K562 (cell line): ENCODE data around the gene YPEL4. TPM values are rescaled to one million over a fixed set of nuclear protein-coding genes. Genes with fewer than 3 reads are reported as not detected.
A peak's percentile ranks its signal among the peaks of the same experiment; 100 is the strongest.

Experiments used
- BRD9 ChIP-seq: fragments of 450-650 bp; IDR thresholded peaks from 2 replicates; pipeline ENCODE4 v1.6.1; 2018; ENCODE audit warnings: low read depth; ENCODE audit not compliant: partially characterized antibody
- CREM ChIP-seq: IDR thresholded peaks from 2 replicates; pipeline ENCODE4 v1.6.1; 2014; ENCODE audit warnings: antibody characterized with exemption, low read depth
- EZH2 ChIP-seq: IDR thresholded peaks from 2 replicates; pipeline ENCODE4 v1.6.1; 2012; ENCODE audit warnings: low read depth, mild to moderate bottlenecking, inconsistent platforms, low read length, borderline replicate concordance
- HMGN3 ChIP-seq: IDR thresholded peaks from 2 replicates; pipeline ENCODE4 v1.6.1; 2011; ENCODE audit warnings: borderline replicate concordance, low read depth, mild to moderate bottlenecking, mixed read lengths, low read length; ENCODE audit not compliant: insufficient read length; ENCODE audit errors: extremely low read depth
- JUN ChIP-seq, 2 experiments: sonication (generic) in 1 of 2; formaldehyde crosslinking in 1 of 2; IDR thresholded peaks; 2 replicates each; pipeline versions ENCODE4 v1.6.1 to v1.8.0; 2012 to 2022; ENCODE audit warnings: borderline replicate concordance in 2 of 2, mild to moderate bottlenecking in 2 of 2, improper control_type of control experiment in 1 of 2, low read depth in 1 of 2, low read length in 1 of 2, missing genetic modification reagents in 1 of 2
- JUND ChIP-seq, 2 experiments: IDR thresholded peaks; 2 replicates in 1 of 2; 3 replicates in 1 of 2; pipeline ENCODE4 v1.6.1; 2011; ENCODE audit warnings: borderline replicate concordance in 2 of 2, low read depth in 2 of 2, low read length in 2 of 2, improper control_type of control experiment in 1 of 2, missing biosample characterization in 1 of 2, missing genetic modification characterization in 1 of 2, missing genetic modification reagents in 1 of 2
- MCM5 ChIP-seq: fragments of 450-650 bp; IDR thresholded peaks from 2 replicates; pipeline ENCODE4 v1.6.1; 2016; ENCODE audit warnings: low read depth
- NFATC3 ChIP-seq: fragments of 450-650 bp; IDR thresholded peaks from 2 replicates; pipeline ENCODE4 v1.6.1; 2017; ENCODE audit warnings: mild to moderate bottlenecking
- NFIC ChIP-seq: fragments of 450-650 bp; IDR thresholded peaks from 2 replicates; pipeline ENCODE4 v1.6.1; 2017; ENCODE audit warnings: mild to moderate bottlenecking, inconsistent platforms
- PTBP1 ChIP-seq: fragments of 200-400 bp; formaldehyde crosslinking; IDR thresholded peaks from 2 replicates; pipeline ENCODE4 v1.6.1; 2017; ENCODE audit warnings: low read depth, low read length
- RUNX1 ChIP-seq: sonication (generic); IDR thresholded peaks from 2 replicates; pipeline ENCODE4 v1.6.1; 2016; ENCODE audit warnings: antibody characterized with exemption, low read depth
- TRIM24 ChIP-seq, 2 experiments: fragments of 450-650 bp; IDR thresholded peaks; 2 replicates each; pipeline ENCODE4 v1.6.1; 2016
- YY1 ChIP-seq, 3 experiments: IDR thresholded peaks; 2 replicates each; pipeline ENCODE4 v1.6.1; 2011; ENCODE audit warnings: low read length in 2 of 3, mild to moderate bottlenecking in 2 of 3, moderate library complexity in 2 of 3, borderline replicate concordance in 1 of 3, control low read depth in 1 of 3, low read depth in 1 of 3; ENCODE audit not compliant: insufficient read depth in 3 of 3, insufficient replicate concordance in 2 of 3, control insufficient read depth in 1 of 3, insufficient read length in 1 of 3; ENCODE audit errors: extremely low read depth in 1 of 3
- ZBTB49 ChIP-seq: sonication (generic); formaldehyde crosslinking; IDR thresholded peaks from 2 replicates; pipeline ENCODE4 v1.8.0; 2022; ENCODE audit warnings: missing genetic modification reagents, mild to moderate bottlenecking, borderline replicate concordance
- ZEB2 ChIP-seq: fragments of 450-650 bp; IDR thresholded peaks from 2 replicates; pipeline ENCODE4 v1.6.1; 2016
- polyA plus RNA-seq, 8 experiments: library from polyadenylated mRNA; depleted of rRNA in 4 of 8; stranded (reverse) in 5 of 8; unstranded in 3 of 8; fragments of >200 nt; fragmentation: Nextera tagmentation in 2 of 8; fragmentation: Illumina TruSeq in 1 of 8; extraction: Ambion mirVana in 2 of 8; extraction: Trizol in 1 of 8; gene quantifications; 2 replicates each; pipeline versions ENCODE4 v1.2.1 to v1.2.3, GENCODE V29; 2011 to 2014; ENCODE audit warnings: inconsistent platforms in 1 of 8, missing spikeins in 1 of 8
- total RNA-seq, 7 experiments: library from RNA; depleted of rRNA in 6 of 7; stranded (reverse); fragments of >200 nt in 6 of 7; fragmentation: Illumina TruSeq in 2 of 7; extraction: Trizol in 2 of 7; gene quantifications; 2 replicates each; pipeline versions ENCODE4 v1.2.1 to v1.2.3, GENCODE V29; 2011 to 2021; ENCODE audit warnings: low replicate concordance in 1 of 7
- TF ChIP-seq, protein P1 (sequence below): sonication (generic); formaldehyde crosslinking; IDR thresholded peaks from 2 replicates; pipeline ENCODE4 v1.8.0; 2022; ENCODE audit warnings: mild to moderate bottlenecking, missing genetic modification reagents
- TF ChIP-seq, protein P2 (sequence below): sonication (generic); formaldehyde crosslinking; IDR thresholded peaks from 2 replicates; pipeline ENCODE4 v1.8.0; 2022; ENCODE audit warnings: missing genetic modification reagents, mild to moderate bottlenecking, moderate library complexity, borderline replicate concordance

The YPEL4 gene
- total and polyA plus RNA-seq, 9 of the 15 experiments (the other 6 are each of a cell fraction or from before 2014, with no cell fraction given) = 0.07 to 1.4 (median 0.40) TPM; not detected in 2

DNA sequence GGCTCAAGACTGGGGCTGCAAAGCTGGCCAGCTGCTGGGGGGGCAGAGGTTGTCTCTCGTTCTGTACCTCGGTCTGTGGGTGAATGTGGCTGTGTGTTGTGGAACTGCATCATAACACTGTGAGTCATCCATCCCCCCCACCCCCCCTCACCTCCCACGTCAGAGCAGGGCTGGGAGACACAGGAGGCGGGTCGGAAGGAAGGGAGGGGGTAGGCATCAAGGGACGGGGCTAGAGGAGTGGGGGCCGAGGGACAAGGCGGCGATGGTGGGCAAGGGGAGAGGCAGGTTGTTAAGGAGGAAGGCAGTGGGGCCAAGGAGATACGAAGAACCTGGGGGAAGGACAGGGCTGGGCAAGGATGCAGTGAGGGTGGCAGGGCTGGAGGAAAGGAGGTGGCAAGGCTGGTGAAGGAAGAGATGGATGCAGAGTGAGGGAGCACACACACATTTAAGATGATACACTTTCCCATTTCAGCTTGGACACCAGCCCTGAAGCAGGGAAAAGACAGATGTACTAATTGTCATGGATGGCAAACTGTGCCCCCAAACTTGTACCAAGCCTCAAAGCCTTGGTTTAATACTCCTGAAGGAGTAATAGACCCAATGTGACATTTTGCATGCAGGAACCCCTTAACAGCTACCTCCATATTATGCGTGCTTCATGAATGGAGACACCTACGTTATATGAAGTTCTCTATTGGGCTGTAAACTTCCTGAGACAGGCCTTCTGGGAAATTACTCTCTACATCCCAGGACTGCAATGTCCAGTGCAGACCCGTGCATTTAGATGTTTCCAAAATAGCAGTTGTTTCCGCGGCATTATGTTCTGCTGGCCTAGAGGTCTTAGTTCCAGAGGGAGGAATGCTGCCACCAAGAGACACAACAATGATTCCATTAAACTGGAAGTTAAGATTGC, at the start of gene YPEL4 (continued):
- TF ChIP-seq HMGN3 (no peak), EZH2 (no peak), CREM (peak; percentile 93), JUN (IDR thresholded peaks at IDR 0.05; ENCODE audit: borderline replicate concordance, low read depth, low read length) (0 out of 2 replicates have a peak, but pooled peaks have one; percentile 52), JUN (CRISPR knock-in tag; IDR thresholded peaks at IDR 0.05; ENCODE audit: borderline replicate concordance) (no peak), PTBP1 (no peak), NFIC (peak; percentile 43; the same call in 1 of the 2 replicates), NFATC3 (no peak), JUND (IDR thresholded peaks at IDR 0.05; ENCODE audit: borderline replicate concordance, low read depth, low read length) (peak; percentile 92), JUND (tag; IDR thresholded peaks at IDR 0.05; ENCODE audit: borderline replicate concordance, low read depth, low read length) (peak; percentile 77; the same call in 1 of the 3 replicates), MCM5 (no peak), BRD9 (no peak), YY1 (IDR thresholded peaks at IDR 0.05; ENCODE audit: borderline replicate concordance in 1 of 3, control insufficient read depth in 1 of 3, extremely low read depth in 1 of 3, insufficient read depth in 3 of 3, insufficient read length in 1 of 3, insufficient replicate concordance in 2 of 3, low read depth in 1 of 3, low read length in 2 of 3) (no peak), TRIM24 (IDR thresholded peaks at IDR 0.05) (no peak), ZEB2 (no peak), RUNX1 (no peak), ZBTB49 (CRISPR knock-in tag) (no peak)
- TF ChIP-seq, protein P1, sequence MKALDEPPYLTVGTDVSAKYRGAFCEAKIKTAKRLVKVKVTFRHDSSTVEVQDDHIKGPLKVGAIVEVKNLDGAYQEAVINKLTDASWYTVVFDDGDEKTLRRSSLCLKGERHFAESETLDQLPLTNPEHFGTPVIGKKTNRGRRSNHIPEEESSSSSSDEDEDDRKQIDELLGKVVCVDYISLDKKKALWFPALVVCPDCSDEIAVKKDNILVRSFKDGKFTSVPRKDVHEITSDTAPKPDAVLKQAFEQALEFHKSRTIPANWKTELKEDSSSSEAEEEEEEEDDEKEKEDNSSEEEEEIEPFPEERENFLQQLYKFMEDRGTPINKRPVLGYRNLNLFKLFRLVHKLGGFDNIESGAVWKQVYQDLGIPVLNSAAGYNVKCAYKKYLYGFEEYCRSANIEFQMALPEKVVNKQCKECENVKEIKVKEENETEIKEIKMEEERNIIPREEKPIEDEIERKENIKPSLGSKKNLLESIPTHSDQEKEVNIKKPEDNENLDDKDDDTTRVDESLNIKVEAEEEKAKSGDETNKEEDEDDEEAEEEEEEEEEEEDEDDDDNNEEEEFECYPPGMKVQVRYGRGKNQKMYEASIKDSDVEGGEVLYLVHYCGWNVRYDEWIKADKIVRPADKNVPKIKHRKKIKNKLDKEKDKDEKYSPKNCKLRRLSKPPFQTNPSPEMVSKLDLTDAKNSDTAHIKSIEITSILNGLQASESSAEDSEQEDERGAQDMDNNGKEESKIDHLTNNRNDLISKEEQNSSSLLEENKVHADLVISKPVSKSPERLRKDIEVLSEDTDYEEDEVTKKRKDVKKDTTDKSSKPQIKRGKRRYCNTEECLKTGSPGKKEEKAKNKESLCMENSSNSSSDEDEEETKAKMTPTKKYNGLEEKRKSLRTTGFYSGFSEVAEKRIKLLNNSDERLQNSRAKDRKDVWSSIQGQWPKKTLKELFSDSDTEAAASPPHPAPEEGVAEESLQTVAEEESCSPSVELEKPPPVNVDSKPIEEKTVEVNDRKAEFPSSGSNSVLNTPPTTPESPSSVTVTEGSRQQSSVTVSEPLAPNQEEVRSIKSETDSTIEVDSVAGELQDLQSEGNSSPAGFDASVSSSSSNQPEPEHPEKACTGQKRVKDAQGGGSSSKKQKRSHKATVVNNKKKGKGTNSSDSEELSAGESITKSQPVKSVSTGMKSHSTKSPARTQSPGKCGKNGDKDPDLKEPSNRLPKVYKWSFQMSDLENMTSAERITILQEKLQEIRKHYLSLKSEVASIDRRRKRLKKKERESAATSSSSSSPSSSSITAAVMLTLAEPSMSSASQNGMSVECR (CRISPR knock-in tag) = 0 out of 2 replicates have a peak, but pooled peaks have one; percentile 23
- TF ChIP-seq, protein P2, sequence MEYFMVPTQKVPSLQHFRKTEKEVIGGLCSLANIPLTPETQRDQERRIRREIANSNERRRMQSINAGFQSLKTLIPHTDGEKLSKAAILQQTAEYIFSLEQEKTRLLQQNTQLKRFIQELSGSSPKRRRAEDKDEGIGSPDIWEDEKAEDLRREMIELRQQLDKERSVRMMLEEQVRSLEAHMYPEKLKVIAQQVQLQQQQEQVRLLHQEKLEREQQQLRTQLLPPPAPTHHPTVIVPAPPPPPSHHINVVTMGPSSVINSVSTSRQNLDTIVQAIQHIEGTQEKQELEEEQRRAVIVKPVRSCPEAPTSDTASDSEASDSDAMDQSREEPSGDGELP (CRISPR knock-in tag) = no peak
